Keratinocyte (primary cell): ENCODE results near the gene TOR1AIP2.

ENCODE experiments used
- EZH2 ChIP-seq: IDR thresholded peaks from one replicate; pipeline ENCODE4 v1.6.1; 2012; ENCODE audit warnings: inconsistent platforms, mild to moderate bottlenecking, low read length, moderate library complexity
- TF ChIP-seq, protein P1 (sequence below), 3 experiments: IDR thresholded peaks in 1 of 3; conservative IDR thresholded peaks in 1 of 3; optimal IDR thresholded peaks in 1 of 3; 2 replicates in 2 of 3; 3 replicates in 1 of 3; pipeline versions ENCODE3 to v1.5.1; 2011; ENCODE audit warnings: low read length in 3 of 3, mild to moderate bottlenecking in 3 of 3, moderate library complexity in 2 of 3, control low read depth in 1 of 3, inconsistent platforms in 1 of 3; ENCODE audit not compliant: insufficient read depth in 2 of 3; ENCODE audit errors: extremely low read depth in 1 of 3

DNA sequence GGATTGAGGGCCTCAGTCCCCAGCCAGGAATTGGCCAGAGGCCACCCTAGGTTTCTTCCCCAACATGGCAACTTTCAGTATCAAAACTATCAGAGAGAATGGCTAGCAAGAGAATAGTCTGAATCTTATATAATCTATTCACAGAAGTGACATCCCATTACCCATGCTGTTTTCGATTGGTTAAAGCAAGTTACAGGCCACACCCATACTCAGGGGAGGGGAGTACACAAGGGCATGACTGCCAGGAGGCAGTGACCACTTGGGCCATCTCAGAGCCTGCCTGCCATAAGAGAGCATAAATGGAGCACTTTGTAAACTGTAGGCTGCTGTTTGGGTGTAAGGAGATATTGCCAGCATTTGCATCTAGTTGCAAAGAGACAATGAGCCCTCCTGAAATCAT is 69.1 kb downstream of the TOR1AIP2 start:
- no peak for TF ChIP-seq EZH2
- TF ChIP-seq, protein P1, sequence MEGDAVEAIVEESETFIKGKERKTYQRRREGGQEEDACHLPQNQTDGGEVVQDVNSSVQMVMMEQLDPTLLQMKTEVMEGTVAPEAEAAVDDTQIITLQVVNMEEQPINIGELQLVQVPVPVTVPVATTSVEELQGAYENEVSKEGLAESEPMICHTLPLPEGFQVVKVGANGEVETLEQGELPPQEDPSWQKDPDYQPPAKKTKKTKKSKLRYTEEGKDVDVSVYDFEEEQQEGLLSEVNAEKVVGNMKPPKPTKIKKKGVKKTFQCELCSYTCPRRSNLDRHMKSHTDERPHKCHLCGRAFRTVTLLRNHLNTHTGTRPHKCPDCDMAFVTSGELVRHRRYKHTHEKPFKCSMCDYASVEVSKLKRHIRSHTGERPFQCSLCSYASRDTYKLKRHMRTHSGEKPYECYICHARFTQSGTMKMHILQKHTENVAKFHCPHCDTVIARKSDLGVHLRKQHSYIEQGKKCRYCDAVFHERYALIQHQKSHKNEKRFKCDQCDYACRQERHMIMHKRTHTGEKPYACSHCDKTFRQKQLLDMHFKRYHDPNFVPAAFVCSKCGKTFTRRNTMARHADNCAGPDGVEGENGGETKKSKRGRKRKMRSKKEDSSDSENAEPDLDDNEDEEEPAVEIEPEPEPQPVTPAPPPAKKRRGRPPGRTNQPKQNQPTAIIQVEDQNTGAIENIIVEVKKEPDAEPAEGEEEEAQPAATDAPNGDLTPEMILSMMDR (optimal IDR thresholded peaks at IDR 0.05 in 1 of 3, IDR thresholded peaks at IDR 0.05 in 1 of 3, conservative IDR thresholded peaks at IDR 0.05 in 1 of 3; ENCODE audit: extremely low read depth in 1 of 3, insufficient read depth in 2 of 3, low read length in 3 of 3): no peak
